Measurements from ENCODE around the gene SCLT1. TPM values are rescaled to one million over a fixed set of nuclear protein-coding genes. Genes with fewer than 3 reads are reported as not detected.

SCLT1 gene
- polyA plus RNA-seq, 1 donor from 2014 or later: 12.8 TPM

DNA sequence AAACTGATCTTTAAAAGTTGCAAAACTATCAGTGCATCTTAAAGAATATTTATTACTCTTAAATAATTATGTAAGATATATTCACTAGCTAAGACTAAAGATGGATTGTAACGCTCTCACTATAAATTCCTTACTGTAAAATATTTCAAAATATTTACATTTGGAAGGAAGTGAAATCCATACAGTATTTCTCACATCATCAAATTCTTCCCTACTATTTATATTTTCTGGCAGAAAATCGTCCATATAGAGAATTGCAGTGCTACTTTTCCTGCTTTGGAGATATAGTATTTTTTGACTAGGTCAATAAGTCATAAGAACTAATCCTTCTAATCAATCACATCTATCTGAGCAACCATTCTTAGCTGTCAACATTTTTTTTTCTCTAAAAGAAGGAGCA lies 52.9 kb downstream of the SCLT1 start:
- H3K36me3 ChIP-seq (ENCODE audit: insufficient read depth, low read length): no peaks in the 10 kb centered on the region
- no peak overlapping the region for H3K27ac ChIP-seq (ENCODE audit: low read length)
- no peaks in the 10 kb centered on the region for H4K20me1 ChIP-seq (ENCODE audit: insufficient read depth)
- H3K9ac ChIP-seq (ENCODE audit: low read length): no peak overlapping the region
- H3K4me2 ChIP-seq (ENCODE audit: low read length): no peak overlapping the region
- no peaks in the 10 kb centered on the region for H3K9me2 ChIP-seq (ENCODE audit: insufficient read depth, low read length)
- TF ChIP-seq EZH2 (IDR thresholded peaks at IDR 0.05; ENCODE audit: borderline replicate concordance, insufficient read depth, low read length, poor library complexity, severe bottlenecking): no peak
- TF ChIP-seq EP300 (conservative IDR thresholded peaks at IDR 0.05; ENCODE audit: poor library complexity, severe bottlenecking): no peak
- TF ChIP-seq SMC3 (conservative IDR thresholded peaks at IDR 0.05; ENCODE audit: poor library complexity): no peak
- TF ChIP-seq TAF1 (IDR thresholded peaks at IDR 0.05; ENCODE audit: low read depth): no peak
- TF ChIP-seq, protein P1, sequence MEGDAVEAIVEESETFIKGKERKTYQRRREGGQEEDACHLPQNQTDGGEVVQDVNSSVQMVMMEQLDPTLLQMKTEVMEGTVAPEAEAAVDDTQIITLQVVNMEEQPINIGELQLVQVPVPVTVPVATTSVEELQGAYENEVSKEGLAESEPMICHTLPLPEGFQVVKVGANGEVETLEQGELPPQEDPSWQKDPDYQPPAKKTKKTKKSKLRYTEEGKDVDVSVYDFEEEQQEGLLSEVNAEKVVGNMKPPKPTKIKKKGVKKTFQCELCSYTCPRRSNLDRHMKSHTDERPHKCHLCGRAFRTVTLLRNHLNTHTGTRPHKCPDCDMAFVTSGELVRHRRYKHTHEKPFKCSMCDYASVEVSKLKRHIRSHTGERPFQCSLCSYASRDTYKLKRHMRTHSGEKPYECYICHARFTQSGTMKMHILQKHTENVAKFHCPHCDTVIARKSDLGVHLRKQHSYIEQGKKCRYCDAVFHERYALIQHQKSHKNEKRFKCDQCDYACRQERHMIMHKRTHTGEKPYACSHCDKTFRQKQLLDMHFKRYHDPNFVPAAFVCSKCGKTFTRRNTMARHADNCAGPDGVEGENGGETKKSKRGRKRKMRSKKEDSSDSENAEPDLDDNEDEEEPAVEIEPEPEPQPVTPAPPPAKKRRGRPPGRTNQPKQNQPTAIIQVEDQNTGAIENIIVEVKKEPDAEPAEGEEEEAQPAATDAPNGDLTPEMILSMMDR (IDR thresholded peaks at IDR 0.05; ENCODE audit: poor library complexity, severe bottlenecking): no peak
- TF ChIP-seq MXI1 (conservative IDR thresholded peaks at IDR 0.05; ENCODE audit: poor library complexity, severe bottlenecking): no peak
- no peak for TF ChIP-seq POLR2AphosphoS5 (IDR thresholded peaks at IDR 0.05)
- TF ChIP-seq, protein P2, sequence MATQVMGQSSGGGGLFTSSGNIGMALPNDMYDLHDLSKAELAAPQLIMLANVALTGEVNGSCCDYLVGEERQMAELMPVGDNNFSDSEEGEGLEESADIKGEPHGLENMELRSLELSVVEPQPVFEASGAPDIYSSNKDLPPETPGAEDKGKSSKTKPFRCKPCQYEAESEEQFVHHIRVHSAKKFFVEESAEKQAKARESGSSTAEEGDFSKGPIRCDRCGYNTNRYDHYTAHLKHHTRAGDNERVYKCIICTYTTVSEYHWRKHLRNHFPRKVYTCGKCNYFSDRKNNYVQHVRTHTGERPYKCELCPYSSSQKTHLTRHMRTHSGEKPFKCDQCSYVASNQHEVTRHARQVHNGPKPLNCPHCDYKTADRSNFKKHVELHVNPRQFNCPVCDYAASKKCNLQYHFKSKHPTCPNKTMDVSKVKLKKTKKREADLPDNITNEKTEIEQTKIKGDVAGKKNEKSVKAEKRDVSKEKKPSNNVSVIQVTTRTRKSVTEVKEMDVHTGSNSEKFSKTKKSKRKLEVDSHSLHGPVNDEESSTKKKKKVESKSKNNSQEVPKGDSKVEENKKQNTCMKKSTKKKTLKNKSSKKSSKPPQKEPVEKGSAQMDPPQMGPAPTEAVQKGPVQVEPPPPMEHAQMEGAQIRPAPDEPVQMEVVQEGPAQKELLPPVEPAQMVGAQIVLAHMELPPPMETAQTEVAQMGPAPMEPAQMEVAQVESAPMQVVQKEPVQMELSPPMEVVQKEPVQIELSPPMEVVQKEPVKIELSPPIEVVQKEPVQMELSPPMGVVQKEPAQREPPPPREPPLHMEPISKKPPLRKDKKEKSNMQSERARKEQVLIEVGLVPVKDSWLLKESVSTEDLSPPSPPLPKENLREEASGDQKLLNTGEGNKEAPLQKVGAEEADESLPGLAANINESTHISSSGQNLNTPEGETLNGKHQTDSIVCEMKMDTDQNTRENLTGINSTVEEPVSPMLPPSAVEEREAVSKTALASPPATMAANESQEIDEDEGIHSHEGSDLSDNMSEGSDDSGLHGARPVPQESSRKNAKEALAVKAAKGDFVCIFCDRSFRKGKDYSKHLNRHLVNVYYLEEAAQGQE (IDR thresholded peaks at IDR 0.05; ENCODE audit: borderline replicate concordance): no peak
- TF ChIP-seq RAD21 (conservative IDR thresholded peaks at IDR 0.05): no peak
- no peaks in the 10 kb centered on the region for H3K27me3 ChIP-seq (ENCODE audit: insufficient read depth, low read depth, low read length)
- H3K4me3 ChIP-seq (ENCODE audit: low read length): no peak overlapping the region
- no peaks in the 10 kb centered on the region for H3K79me2 ChIP-seq (replicated peaks; ENCODE audit: insufficient read depth, low read length)
- no peaks in the 10 kb centered on the region for H3F3A ChIP-seq (ENCODE audit: insufficient read depth, low read length, poor library complexity, severe bottlenecking)
- H3K9me3 ChIP-seq (ENCODE audit: low read length): no peaks in the 10 kb centered on the region
- no peak overlapping the region for H2AFZ ChIP-seq (ENCODE audit: low read depth, low read length)

DNA sequence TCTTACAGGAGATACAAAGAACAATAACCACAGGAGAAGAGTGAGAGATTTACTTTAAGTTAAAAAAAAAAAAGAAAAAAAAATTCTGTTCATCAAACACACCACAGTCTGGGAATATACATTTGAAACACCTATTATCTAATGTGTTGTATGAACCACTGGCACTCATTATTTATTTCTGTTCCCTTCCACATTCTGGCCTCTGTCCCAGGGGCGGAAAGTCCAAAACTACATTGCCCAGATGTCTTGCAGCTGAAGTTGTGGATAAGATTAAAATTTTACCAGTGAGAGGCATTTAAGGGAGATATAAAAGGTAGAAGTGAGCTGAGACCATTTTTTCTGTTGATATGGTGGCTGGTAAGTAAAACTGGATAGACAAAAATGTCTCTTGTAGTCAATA lies 56.2 kb downstream of the SCLT1 start:
- Histone ChIP-seq H4K20me1 (ENCODE audit: insufficient read depth) (no peaks in the 10 kb centered on the region), H3K4me3 (ENCODE audit: low read length) (no peak overlapping the region), H2AFZ (ENCODE audit: low read depth, low read length) (no peak overlapping the region), H3K9me2 (ENCODE audit: insufficient read depth, low read length) (no peaks in the 10 kb centered on the region), H3K36me3 (ENCODE audit: insufficient read depth, low read length) (no peaks in the 10 kb centered on the region), H3K4me2 (ENCODE audit: low read length) (no peak overlapping the region), H3K27me3 (ENCODE audit: insufficient read depth, low read depth, low read length) (no peaks in the 10 kb centered on the region), H3K79me2 (replicated peaks; ENCODE audit: insufficient read depth, low read length) (no peaks in the 10 kb centered on the region), H3F3A (ENCODE audit: insufficient read depth, low read length, poor library complexity, severe bottlenecking) (no peaks in the 10 kb centered on the region), H3K9me3 (ENCODE audit: low read length) (no peaks in the 10 kb centered on the region), H3K27ac (ENCODE audit: low read length) (no peak overlapping the region), H3K9ac (ENCODE audit: low read length) (no peak overlapping the region)
- TF ChIP-seq RAD21 (conservative IDR thresholded peaks at IDR 0.05) (no peak), TAF1 (IDR thresholded peaks at IDR 0.05; ENCODE audit: low read depth) (no peak), POLR2AphosphoS5 (IDR thresholded peaks at IDR 0.05) (no peak), EZH2 (IDR thresholded peaks at IDR 0.05; ENCODE audit: borderline replicate concordance, insufficient read depth, low read length, poor library complexity, severe bottlenecking) (no peak), MXI1 (conservative IDR thresholded peaks at IDR 0.05; ENCODE audit: poor library complexity, severe bottlenecking) (no peak), SMC3 (conservative IDR thresholded peaks at IDR 0.05; ENCODE audit: poor library complexity) (no peak), EP300 (conservative IDR thresholded peaks at IDR 0.05; ENCODE audit: poor library complexity, severe bottlenecking) (no peak)
- TF ChIP-seq, protein P1 (IDR thresholded peaks at IDR 0.05; ENCODE audit: poor library complexity, severe bottlenecking): no peak
- TF ChIP-seq, protein P2 (IDR thresholded peaks at IDR 0.05; ENCODE audit: borderline replicate concordance): no peak

All from neural cell (in vitro differentiated cells).